ENCODE data around the gene SDHA. TPM values are rescaled to one million over a fixed set of nuclear protein-coding genes. Genes with fewer than 3 reads are reported as not detected.
"Not testable (repeated sequence)": the region's sequence is repeated elsewhere in the genome, so short reads cannot be mapped to it uniquely, and the experiment has no call there.

The SDHA gene
- total RNA-seq, 1 donor from 2014 or later: 84.7 TPM

DNA sequence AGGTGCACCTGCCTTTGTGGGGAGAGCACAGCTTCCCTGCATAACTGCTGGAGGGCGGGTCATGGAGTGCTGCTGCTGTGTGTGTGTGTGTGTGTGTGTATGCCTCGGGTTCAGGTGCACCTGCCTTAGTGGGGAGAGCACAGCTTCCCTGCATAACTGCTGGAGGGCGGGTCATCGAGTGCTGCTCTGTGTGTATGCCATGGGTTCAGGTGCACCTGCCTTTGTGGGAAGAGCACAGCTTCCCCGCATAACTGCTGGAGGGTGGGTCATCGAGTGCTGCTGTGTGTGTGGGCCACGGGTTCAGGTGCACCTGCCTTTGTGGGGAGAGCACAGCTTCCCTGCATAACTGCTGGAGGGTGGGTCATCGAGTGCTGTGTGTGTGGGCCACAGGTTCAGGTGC is 84.3 kb downstream of the SDHA start:
- H3K4me1 ChIP-seq; intact Hi-C loops (cut with DNase I); H3K27me3 ChIP-seq: not testable (repeated sequence)

GRCh38 chr5:302966-303365 is 84.8 kb downstream of the SDHA start:
- intact Hi-C loops (cut with DNase I): no loop called here
- no peaks in the 10 kb centered on the region for H3K9me3 ChIP-seq
- no peak for DNase-seq (ENCODE audit: extremely low spot score in 2 of 2)
- H3K4me1 ChIP-seq: no peaks in the 10 kb centered on the region
- no peaks in the 10 kb centered on the region for H3K27me3 ChIP-seq
- H3K36me3 ChIP-seq: peaks cover 0 to 4% of the 10 kb centered on the region in 2 donors
- TF ChIP-seq, protein P1, sequence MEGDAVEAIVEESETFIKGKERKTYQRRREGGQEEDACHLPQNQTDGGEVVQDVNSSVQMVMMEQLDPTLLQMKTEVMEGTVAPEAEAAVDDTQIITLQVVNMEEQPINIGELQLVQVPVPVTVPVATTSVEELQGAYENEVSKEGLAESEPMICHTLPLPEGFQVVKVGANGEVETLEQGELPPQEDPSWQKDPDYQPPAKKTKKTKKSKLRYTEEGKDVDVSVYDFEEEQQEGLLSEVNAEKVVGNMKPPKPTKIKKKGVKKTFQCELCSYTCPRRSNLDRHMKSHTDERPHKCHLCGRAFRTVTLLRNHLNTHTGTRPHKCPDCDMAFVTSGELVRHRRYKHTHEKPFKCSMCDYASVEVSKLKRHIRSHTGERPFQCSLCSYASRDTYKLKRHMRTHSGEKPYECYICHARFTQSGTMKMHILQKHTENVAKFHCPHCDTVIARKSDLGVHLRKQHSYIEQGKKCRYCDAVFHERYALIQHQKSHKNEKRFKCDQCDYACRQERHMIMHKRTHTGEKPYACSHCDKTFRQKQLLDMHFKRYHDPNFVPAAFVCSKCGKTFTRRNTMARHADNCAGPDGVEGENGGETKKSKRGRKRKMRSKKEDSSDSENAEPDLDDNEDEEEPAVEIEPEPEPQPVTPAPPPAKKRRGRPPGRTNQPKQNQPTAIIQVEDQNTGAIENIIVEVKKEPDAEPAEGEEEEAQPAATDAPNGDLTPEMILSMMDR (IDR thresholded peaks at IDR 0.05): no peak
- TF ChIP-seq POLR2AphosphoS5 (IDR thresholded peaks at IDR 0.05; ENCODE audit: insufficient read depth in 1 of 2, low read depth in 1 of 2) (no peak), POLR2A (IDR thresholded peaks at IDR 0.05) (no peak)
- H3K27ac ChIP-seq: no peak overlapping the region
- H3K4me3 ChIP-seq: no peak overlapping the region

More for the DNA sequence above, 84.3 kb downstream of the SDHA start:
- not testable (repeated sequence) for H3K36me3 ChIP-seq; H3K27ac ChIP-seq; H3K9me3 ChIP-seq; DNase-seq (ENCODE audit: extremely low spot score in 2 of 2); H3K4me3 ChIP-seq

DNA sequence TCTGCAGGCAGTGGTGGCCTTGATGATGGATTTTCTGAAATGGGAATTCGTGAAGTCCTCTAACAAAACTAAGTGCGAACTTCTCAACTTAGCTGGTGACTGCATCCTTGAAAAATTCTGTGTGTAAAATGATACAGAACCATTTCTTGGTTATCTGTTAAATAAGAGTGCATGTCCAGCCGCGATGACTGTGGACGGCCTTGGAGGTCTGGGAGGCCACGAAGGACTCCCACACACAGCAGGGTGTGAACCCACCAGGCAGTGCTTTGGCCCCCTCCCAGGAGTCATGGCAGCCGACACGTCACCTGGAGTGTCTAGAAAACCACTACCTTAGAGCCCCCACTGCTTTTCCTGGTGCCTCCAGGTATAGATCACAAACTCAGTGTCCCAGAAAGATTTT is 85.6 kb downstream of the SDHA start:
- not testable (repeated sequence) for DNase-seq (ENCODE audit: extremely low spot score in 2 of 2)

DNA sequence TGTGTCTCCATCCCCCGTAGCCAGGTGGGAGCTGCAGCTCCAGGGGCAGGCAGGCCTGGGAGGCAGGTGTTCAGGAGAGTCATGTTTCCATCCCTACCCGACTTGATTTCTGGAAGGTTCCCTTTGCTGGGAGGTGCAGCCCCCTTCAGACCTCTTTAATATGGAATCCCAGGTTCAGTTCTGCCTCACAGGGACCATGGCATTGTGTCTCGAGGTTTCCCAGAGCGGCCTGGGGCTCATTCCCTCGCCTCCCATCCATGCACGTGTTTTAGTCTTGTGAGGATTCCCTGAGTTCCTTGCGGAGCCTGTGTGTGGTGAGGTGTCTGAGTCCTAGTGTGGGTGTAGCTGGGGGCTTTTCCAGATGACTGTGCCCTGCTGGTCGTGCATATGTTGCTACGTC is 86.9 kb downstream of the SDHA start:
- Histone ChIP-seq H3K9me3 (no peaks in the 10 kb centered on the region), H3K27me3 (no peaks in the 10 kb centered on the region), H3K4me1 (no peaks in the 10 kb centered on the region), H3K4me3 (no peak overlapping the region), H3K36me3 (peaks cover 0 to 4% of the 10 kb centered on the region in 2 donors), H3K27ac (no peak overlapping the region)
- TF ChIP-seq, protein P1 (IDR thresholded peaks at IDR 0.05): no peak
- no peak for TF ChIP-seq POLR2AphosphoS5 (IDR thresholded peaks at IDR 0.05; ENCODE audit: insufficient read depth in 1 of 2, low read depth in 1 of 2)
- no peak for TF ChIP-seq POLR2A (IDR thresholded peaks at IDR 0.05)
- intact Hi-C loops (cut with DNase I): no loop called here
- no peak for DNase-seq (ENCODE audit: extremely low spot score in 2 of 2)

More for the DNA sequence above, 85.6 kb downstream of the SDHA start:
- H3K27ac ChIP-seq; intact Hi-C loops (cut with DNase I); H3K36me3 ChIP-seq; H3K9me3 ChIP-seq; H3K27me3 ChIP-seq; H3K4me1 ChIP-seq; H3K4me3 ChIP-seq: not testable (repeated sequence)

GRCh38 chr5:305459-305858 is 87.3 kb downstream of the SDHA start:
- TF ChIP-seq POLR2A (IDR thresholded peaks at IDR 0.05) (no peak), POLR2AphosphoS5 (IDR thresholded peaks at IDR 0.05; ENCODE audit: insufficient read depth in 1 of 2, low read depth in 1 of 2) (no peak)
- TF ChIP-seq, protein P1 (IDR thresholded peaks at IDR 0.05): no peak
- Histone ChIP-seq H3K9me3 (no peaks in the 10 kb centered on the region), H3K36me3 (peaks cover 0 to 4% of the 10 kb centered on the region in 2 donors), H3K27me3 (no peaks in the 10 kb centered on the region), H3K4me3 (no peak overlapping the region), H3K4me1 (no peaks in the 10 kb centered on the region), H3K27ac (no peak overlapping the region)
- DNase-seq (ENCODE audit: extremely low spot score in 2 of 2): no peak
- intact Hi-C loops (cut with DNase I): no loop called here

GRCh38 chr5:306011-306805 is 88.1 kb downstream of the SDHA start:
- Histone ChIP-seq H3K36me3 (peaks cover 0 to 4% of the 10 kb centered on the region in 2 donors), H3K4me3 (no peak overlapping the region), H3K9me3 (no peaks in the 10 kb centered on the region), H3K4me1 (no peaks in the 10 kb centered on the region), H3K27ac (no peak overlapping the region), H3K27me3 (no peaks in the 10 kb centered on the region)
- TF ChIP-seq, protein P1 (IDR thresholded peaks at IDR 0.05): no peak
- TF ChIP-seq POLR2A (IDR thresholded peaks at IDR 0.05): no peak
- TF ChIP-seq POLR2AphosphoS5 (IDR thresholded peaks at IDR 0.05; ENCODE audit: insufficient read depth in 1 of 2, low read depth in 1 of 2): no peak
- no peak for DNase-seq (ENCODE audit: extremely low spot score in 2 of 2)
- intact Hi-C loops (cut with DNase I): no loop called here
